Body of pancreas (tissue), 4 donors: Measurements from ENCODE around the gene TBC1D19. TPM values are rescaled to one million over a fixed set of nuclear protein-coding genes. Genes with fewer than 3 reads are reported as not detected.

Experiments used
- ATAC-seq: fragments of 150-250 bp; one replicate; pipeline ENCODE4 v1.9.1; 2016
- DNase-seq, 4 donors: peaks; one replicate each; pipeline ENCODE4 v3.0.0-alpha.2; 2019
- H3K27ac ChIP-seq, 4 donors: fragments of 200-600 bp; sonication (generic); 1 replicate in 3 of 4; 2 replicates in 1 of 4; pipeline versions ENCODE4 v1.5.1 to v1.6.1; 2016 to 2019; ENCODE audit warnings: mild to moderate bottlenecking in 1 of 4, mixed read lengths in 1 of 4, moderate library complexity in 1 of 4
- H3K27me3 ChIP-seq, 2 donors: fragments of 200-600 bp; sonication (generic); one replicate each; pipeline ENCODE4 v1.6.0; 2016; ENCODE audit warnings: mild to moderate bottlenecking in 1 of 2
- H3K36me3 ChIP-seq, 2 donors: fragments of 200-600 bp; sonication (generic); replicated peaks in 1 of 2; 2 replicates each; pipeline ENCODE4 v1.5.1; 2016; ENCODE audit warnings: low read depth in 2 of 2; ENCODE audit not compliant: insufficient read depth in 1 of 2
- H3K4me1 ChIP-seq: fragments of 200-600 bp; sonication (generic); one replicate; pipeline ENCODE4 v1.6.0; 2016
- H3K4me3 ChIP-seq, 2 donors: fragments of 200-600 bp; sonication (generic); 1 replicate in 1 of 2; 2 replicates in 1 of 2; pipeline ENCODE4 v1.5.1; 2016 to 2019
- H3K9me3 ChIP-seq, 3 donors: fragments of 200-600 bp; sonication (generic); 1 replicate in 2 of 3; 2 replicates in 1 of 3; pipeline ENCODE4 v1.5.1; 2016
- CTCF ChIP-seq, 7 experiments: fragments of 450-650 bp in 4 of 7; fragments of 200-600 bp in 3 of 7; sonication (generic) in 3 of 7; IDR thresholded peaks; one replicate each; pipeline ENCODE4 v1.5.1; 2016 to 2019; ENCODE audit warnings: antibody characterized with exemption in 7 of 7
- POLR2A ChIP-seq, 3 donors: fragments of 450-650 bp; IDR thresholded peaks; one replicate each; pipeline ENCODE4 v1.6.1; 2016; ENCODE audit warnings: antibody characterized with exemption in 3 of 3, mild to moderate bottlenecking in 2 of 3
- WGBS, 2 donors: methylation state at CpG; one replicate each; pipeline ENCODE4 v1.1.5; 2017; 5-methylcytosine and 5-hydroxymethylcytosine counted together
- intact Hi-C: fragments of 100-400 bp; cut with DNase I; formaldehyde crosslinking; loops from one replicate; pipeline ENCODE4 v1.15.1; 2023
- total RNA-seq, 2 donors: library from RNA; depleted of rRNA; stranded (reverse); fragments of >200 nt; gene quantifications; one replicate each; pipeline ENCODE4 v1.1.0, GENCODE V29; 2016

The TBC1D19 gene
- total RNA-seq, 2 donors from 2014 or later: 22.8 to 30.7 TPM

- H3K36me3 ChIP-seq: peaks cover 0 to 2% of the 10 kb centered on the region in 2 donors
- H3K27ac ChIP-seq: no peak overlapping the region
- H3K4me1 ChIP-seq: no peaks in the 10 kb centered on the region
- intact Hi-C loops: no loop called here
- no peak overlapping the region for H3K4me3 ChIP-seq
- 85 to 95% methylated on average over 1 of the region's 1 CpG for WGBS, 2 donors
- DNase-seq: no peak
- TF ChIP-seq POLR2A (IDR thresholded peaks at IDR 0.05) (no peak), CTCF (IDR thresholded peaks at IDR 0.05) (no peak)
- ATAC-seq: no peak
- no peaks in the 10 kb centered on the region for H3K27me3 ChIP-seq
- H3K9me3 ChIP-seq: no peaks in the 10 kb centered on the region
These were observed 175.0 kb downstream of the TBC1D19 start for GRCh38 chr4:26758899-26759298.

- H3K4me1 ChIP-seq: no peaks in the 10 kb centered on the region
- no peak overlapping the region for H3K27ac ChIP-seq
- 84 to 86% methylated on average over 2 of the region's 2 CpGs for WGBS, 2 donors
- no peak for TF ChIP-seq POLR2A (IDR thresholded peaks at IDR 0.05)
- TF ChIP-seq CTCF (IDR thresholded peaks at IDR 0.05): no peak
- DNase-seq (no peak), ATAC-seq (no peak)
- H3K4me3 ChIP-seq: no peak overlapping the region
- H3K9me3 ChIP-seq: no peaks in the 10 kb centered on the region
- no peaks in the 10 kb centered on the region for H3K27me3 ChIP-seq
- intact Hi-C loops: no loop called here
- H3K36me3 ChIP-seq: no peaks in the 10 kb centered on the region
These were observed 178.8 kb downstream of the TBC1D19 start for GRCh38 chr4:26762650-26763049.

GRCh38 chr4:26763063-26763462, 179.2 kb downstream of the TBC1D19 start:
- Histone ChIP-seq H3K4me3 (no peak overlapping the region), H3K27ac (no peak overlapping the region), H3K9me3 (no peaks in the 10 kb centered on the region), H3K4me1 (no peaks in the 10 kb centered on the region), H3K27me3 (no peaks in the 10 kb centered on the region), H3K36me3 (no peaks in the 10 kb centered on the region)
- ATAC-seq: no peak
- TF ChIP-seq CTCF (IDR thresholded peaks at IDR 0.05): no peak
- no peak for TF ChIP-seq POLR2A (IDR thresholded peaks at IDR 0.05)
- DNase-seq: no peak
- 81 to 85% methylated on average over 2 of the region's 2 CpGs for WGBS, 2 donors
- intact Hi-C loops: no loop called here

- intact Hi-C loops: no loop called here
- Histone ChIP-seq H3K27ac (no peak overlapping the region), H3K4me3 (no peak overlapping the region), H3K4me1 (no peaks in the 10 kb centered on the region), H3K27me3 (no peaks in the 10 kb centered on the region), H3K36me3 (no peaks in the 10 kb centered on the region), H3K9me3 (no peaks in the 10 kb centered on the region)
- no peak for DNase-seq
- 81 to 84% methylated on average over 3 of the region's 3 CpGs for WGBS, 2 donors
- TF ChIP-seq POLR2A (IDR thresholded peaks at IDR 0.05): no peak
- TF ChIP-seq CTCF (IDR thresholded peaks at IDR 0.05): no peak
- ATAC-seq: no peak
These were observed 179.8 kb downstream of the TBC1D19 start for GRCh38 chr4:26763648-26764047.

- H3K36me3 ChIP-seq: no peaks in the 10 kb centered on the region
- intact Hi-C loops: no loop called here
- H3K9me3 ChIP-seq: no peaks in the 10 kb centered on the region
- no peak overlapping the region for H3K27ac ChIP-seq
- H3K27me3 ChIP-seq: no peaks in the 10 kb centered on the region
- ATAC-seq (no peak), DNase-seq (no peak)
- 96 to 100% methylated on average over 1 of the region's 1 CpG for WGBS, 2 donors
- no peaks in the 10 kb centered on the region for H3K4me1 ChIP-seq
- no peak overlapping the region for H3K4me3 ChIP-seq
- no peak for TF ChIP-seq CTCF (IDR thresholded peaks at IDR 0.05)
- TF ChIP-seq POLR2A (IDR thresholded peaks at IDR 0.05): no peak
These were observed 180.3 kb downstream of the TBC1D19 start for GRCh38 chr4:26764231-26764630.
